ENCODE measurements around the gene PLSCR4. TPM values are rescaled to one million over a fixed set of nuclear protein-coding genes. Genes with fewer than 3 reads are reported as not detected.

PLSCR4 gene
- total RNA-seq, 2 experiments from 2014 or later = not detected

GRCh38 chr3:146156666-146157314 is 94.1 kb downstream of the PLSCR4 start:
- ChIA-PET POLR2A (interaction anchor here (2.0 kb wide), 1 partner anchor 9 kb away, joined by 8 read pairs; no protein-coding TSS in a partner anchor), CTCF (ENCODE audit: unreplicated experiment) (no interaction called here)
- Histone ChIP-seq H2AFZ (ENCODE audit: low read length) (no peak overlapping the region), H3K4me1 (ENCODE audit: insufficient read depth, low read length, poor library complexity, severe bottlenecking) (no peaks in the 10 kb centered on the region), H4K20me1 (ENCODE audit: insufficient read depth, low read length) (no peaks in the 10 kb centered on the region), H3K4me3 (ENCODE audit: low read depth, low read length, poor library complexity, severe bottlenecking) (no peak overlapping the region), H3K9me3 (ENCODE audit: low read length) (no peaks in the 10 kb centered on the region), H3K79me2 (ENCODE audit: insufficient read depth, low read depth, low read length) (no peaks in the 10 kb centered on the region), H3K9me2 (ENCODE audit: insufficient read depth, low read length) (no peaks in the 10 kb centered on the region), H3K36me3 (ENCODE audit: insufficient read depth, low read length) (no peaks in the 10 kb centered on the region), H3K27ac (ENCODE audit: low read depth, low read length, poor library complexity, severe bottlenecking) (no peak overlapping the region), H3K4me2 (ENCODE audit: low read length) (no peak overlapping the region)
- no peak for DNase-seq (ENCODE audit: low spot score)
- no TSS peak for BruUV-seq (replicated peaks)
- no peak for TF ChIP-seq CTCF (conservative IDR thresholded peaks at IDR 0.05; ENCODE audit: low read length)
- no peak for TF ChIP-seq EZH2phosphoT487 (IDR thresholded peaks at IDR 0.05; ENCODE audit: borderline replicate concordance, low read depth, low read length)
- intact Hi-C loops (cut with micrococcal nuclease; ENCODE audit: unreplicated experiment) = no loop called here

GRCh38 chr3:146156095-146156494 is 94.8 kb downstream of the PLSCR4 start:
- H3K4me1 ChIP-seq (ENCODE audit: insufficient read depth, low read length, poor library complexity, severe bottlenecking) = no peaks in the 10 kb centered on the region
- CTCF ChIA-PET (ENCODE audit: unreplicated experiment) = no interaction called here

More at GRCh38 chr3:146156095-146156494, 94.8 kb downstream of the PLSCR4 start:
- no peak overlapping the region for H3K4me2 ChIP-seq (ENCODE audit: low read length)
- H3K27ac ChIP-seq (ENCODE audit: low read depth, low read length, poor library complexity, severe bottlenecking) = no peak overlapping the region
- no TSS peak for BruUV-seq (replicated peaks)
- TF ChIP-seq EZH2phosphoT487 (IDR thresholded peaks at IDR 0.05; ENCODE audit: borderline replicate concordance, low read depth, low read length) (no peak), CTCF (conservative IDR thresholded peaks at IDR 0.05; ENCODE audit: low read length) (no peak)
- no peaks in the 10 kb centered on the region for H3K9me2 ChIP-seq (ENCODE audit: insufficient read depth, low read length)
- H3K79me2 ChIP-seq (ENCODE audit: insufficient read depth, low read depth, low read length) = no peaks in the 10 kb centered on the region
- no peaks in the 10 kb centered on the region for H4K20me1 ChIP-seq (ENCODE audit: insufficient read depth, low read length)
- no peak for DNase-seq (ENCODE audit: low spot score)
- POLR2A ChIA-PET = interaction anchor here (2.0 kb wide), 1 partner anchor 10 kb away, joined by 8 read pairs; no protein-coding TSS in a partner anchor
- H2AFZ ChIP-seq (ENCODE audit: low read length) = no peak overlapping the region
- H3K9me3 ChIP-seq (ENCODE audit: low read length) = no peaks in the 10 kb centered on the region
- intact Hi-C loops (cut with micrococcal nuclease; ENCODE audit: unreplicated experiment) = no loop called here
- H3K4me3 ChIP-seq (ENCODE audit: low read depth, low read length, poor library complexity, severe bottlenecking) = no peak overlapping the region
- H3K36me3 ChIP-seq (ENCODE audit: insufficient read depth, low read length) = no peaks in the 10 kb centered on the region

All from OCI-LY7 (cell line).